Caco-2 (cell line): Measurements from ENCODE around the gene CITED4. TPM values are rescaled to one million over a fixed set of nuclear protein-coding genes. Genes with fewer than 3 reads are reported as not detected.

Experiments used
- BruUV-seq: library from RNA; stranded (reverse); fragments of 400-500 nt; replicated peaks from 2 replicates; lab custom pipeline; 2021; lab: Mats Ljungman, UMichigan
- CTCF ChIA-PET: fragments of 300-600 bp; sonication (Branson Sonifier 250); formaldehyde crosslinking; loops from one replicate; lab custom pipeline; 2022; ENCODE audit warnings: antibody characterized with exemption; lab: Charles Lee
- POLR2A ChIA-PET: fragments of 300-600 bp; sonication (Branson Sonifier 250); formaldehyde crosslinking; loops from one replicate; lab custom pipeline; 2022; ENCODE audit warnings: antibody characterized with exemption; lab: Charles Lee
- DNase-seq, 2 experiments: peaks; one replicate each; pipeline versions ENCODE4 v3.0.0 to v3.0.0-alpha.2; 2020 to 2022
- H3K27me3 ChIP-seq: replicated peaks from 2 replicates; pipeline ENCODE4 v1.6.0; 2011; ENCODE audit warnings: low read length; ENCODE audit not compliant: control insufficient read depth, insufficient read depth
- H3K36me3 ChIP-seq: 2 replicates; pipeline ENCODE4 v1.5.1; 2011; ENCODE audit warnings: low read length; ENCODE audit not compliant: control insufficient read depth, insufficient read depth
- H3K4me1 ChIP-seq: fragments of 250-450 bp; sonication (Bioruptor Pico); 2 replicates; pipeline ENCODE4 v1.5.1; 2020; ENCODE audit warnings: mild to moderate bottlenecking
- H3K4me3 ChIP-seq: 2 replicates; pipeline ENCODE4 v1.5.1; 2011; ENCODE audit warnings: low read depth, mild to moderate bottlenecking, control low read depth, low read length
- H3K9me3 ChIP-seq: fragments of 250-450 bp; sonication (Bioruptor Pico); 2 replicates; pipeline ENCODE4 v1.5.1; 2020; ENCODE audit warnings: mild to moderate bottlenecking, moderate library complexity
- H3K27ac Mint-ChIP-seq: one replicate; pipeline ENCODE4 v1.8.0; 2022; ENCODE audit warnings: mixed read lengths; ENCODE audit not compliant: unreplicated experiment
- H3K27me3 Mint-ChIP-seq: one replicate; pipeline ENCODE4 v1.8.0; 2022; ENCODE audit warnings: mixed read lengths; ENCODE audit not compliant: insufficient read depth, unreplicated experiment
- H3K36me3 Mint-ChIP-seq: one replicate; pipeline ENCODE4 v1.8.0; 2022; ENCODE audit warnings: mild to moderate bottlenecking, mixed read lengths; ENCODE audit not compliant: insufficient read depth, unreplicated experiment
- H3K4me1 Mint-ChIP-seq: one replicate; pipeline ENCODE4 v1.8.0; 2022; ENCODE audit warnings: low read depth, mixed read lengths; ENCODE audit not compliant: unreplicated experiment
- H3K4me3 Mint-ChIP-seq: one replicate; pipeline ENCODE4 v1.8.0; 2022; ENCODE audit warnings: mild to moderate bottlenecking, moderate library complexity, mixed read lengths; ENCODE audit not compliant: unreplicated experiment
- H3K9me3 Mint-ChIP-seq: one replicate; pipeline ENCODE4 v1.8.0; 2022; ENCODE audit warnings: mixed read lengths; ENCODE audit not compliant: unreplicated experiment
- CTCF ChIP-seq, 2 experiments: fragments of 200-600 bp in 1 of 2; IDR thresholded peaks; 1 replicate in 1 of 2; 2 replicates in 1 of 2; pipeline versions ENCODE4 v1.5.1 to v1.8.0; 2011 to 2022; ENCODE audit warnings: antibody characterized with exemption in 1 of 2, control low read depth in 1 of 2, inconsistent platforms in 1 of 2, low read depth in 1 of 2, low read length in 1 of 2, mild to moderate bottlenecking in 1 of 2, moderate library complexity in 1 of 2; ENCODE audit not compliant: insufficient read depth in 1 of 2, severe bottlenecking in 1 of 2, unreplicated experiment in 1 of 2
- intact Hi-C: fragments of 100-400 bp; cut with micrococcal nuclease; formaldehyde crosslinking; loops from one replicate; pipeline ENCODE4 v1.10.0; 2022; ENCODE audit not compliant: unreplicated experiment
- total RNA-seq: library from RNA; stranded (reverse); gene quantifications from 2 replicates; pipeline ENCODE4 v1.2.3, GENCODE V29; 2022

The CITED4 gene
- total RNA-seq, 1 experiment from 2014 or later, result 19.5 TPM

DNA sequence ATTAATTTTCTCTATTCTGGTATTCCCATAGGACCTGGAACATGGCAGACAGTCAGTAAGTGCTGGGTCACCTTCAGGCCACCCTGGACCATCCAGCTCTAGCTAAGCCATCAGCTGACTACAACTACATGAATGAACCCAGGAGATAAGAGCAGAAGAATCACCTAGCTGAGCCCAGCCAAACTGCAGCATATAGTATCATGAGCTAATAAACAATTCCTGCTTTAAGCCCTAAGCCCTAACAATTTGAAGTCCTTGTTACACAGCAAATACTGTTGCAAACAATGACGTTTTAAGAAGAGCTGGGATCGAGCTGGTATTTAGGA lies 14.2 kb upstream of the CITED4 start:
- Mint-ChIP-seq H3K9me3 (no peaks in the 10 kb centered on the region), H3K27ac (no peak overlapping the region), H3K4me3 (no peak overlapping the region), H3K4me1 (no peaks in the 10 kb centered on the region), H3K36me3 (no peaks in the 10 kb centered on the region), H3K27me3 (no peaks in the 10 kb centered on the region)
- Histone ChIP-seq H3K27me3 (no peaks in the 10 kb centered on the region), H3K4me1 (no peaks in the 10 kb centered on the region), H3K4me3 (no peak overlapping the region), H3K36me3 (no peaks in the 10 kb centered on the region), H3K9me3 (peaks cover 3% of the 10 kb centered on the region; the same call in 1 of the 2 replicates)
- ChIA-PET POLR2A (no interaction called here), CTCF (no interaction called here)
- intact Hi-C loops, result no loop called here
- no TSS peak for BruUV-seq
- no peak for TF ChIP-seq CTCF (IDR thresholded peaks at IDR 0.05; ENCODE audit: insufficient read depth in 1 of 2, low read depth in 1 of 2, low read length in 1 of 2, severe bottlenecking in 1 of 2, unreplicated experiment in 1 of 2)
- no peak for DNase-seq

DNA sequence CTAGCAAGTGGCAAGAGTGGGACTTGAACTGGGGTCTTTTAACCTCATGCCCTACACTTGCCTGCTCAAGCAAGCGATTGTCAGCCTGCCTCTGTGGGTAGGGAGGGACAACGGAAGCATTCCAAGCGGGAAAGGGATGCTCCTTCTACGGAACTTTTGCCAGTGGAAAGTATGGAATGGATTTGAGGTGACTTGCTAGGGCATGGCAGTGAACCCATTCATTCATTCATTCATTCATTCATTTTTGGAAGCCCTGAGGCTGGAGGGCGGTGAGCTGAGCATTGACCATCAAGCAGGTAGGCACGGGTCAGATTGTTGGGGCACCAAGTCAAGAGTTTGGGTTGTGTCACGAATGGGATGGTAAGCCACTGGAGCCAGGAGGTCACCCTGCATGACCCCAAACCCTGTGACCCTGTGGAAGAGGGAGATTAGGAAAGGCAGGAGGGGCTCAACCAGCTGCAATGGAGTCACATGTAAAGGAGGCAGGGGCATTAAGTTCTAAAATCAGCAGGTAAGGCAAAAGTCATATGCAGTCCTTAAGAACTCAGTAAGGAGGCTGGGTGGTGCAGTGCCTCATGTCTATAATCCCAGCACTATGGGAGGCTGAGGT lies 11.8 kb upstream of the CITED4 start:
- no peaks in the 10 kb centered on the region for H3K9me3 Mint-ChIP-seq
- H3K27me3 Mint-ChIP-seq, result no peaks in the 10 kb centered on the region
- no peaks in the 10 kb centered on the region for H3K36me3 Mint-ChIP-seq
- ChIA-PET CTCF (no interaction called here), POLR2A (no interaction called here)
- DNase-seq, result no peak
- no TSS peak for BruUV-seq
- H3K4me3 ChIP-seq, result no peak overlapping the region
- peaks cover 3% of the 10 kb centered on the region; the same call in 1 of the 2 replicates for H3K9me3 ChIP-seq
- intact Hi-C loops, result no loop called here
- H3K4me1 Mint-ChIP-seq, result no peaks in the 10 kb centered on the region
- no peaks in the 10 kb centered on the region for H3K36me3 ChIP-seq
- no peak overlapping the region for H3K4me3 Mint-ChIP-seq
- H3K27me3 ChIP-seq, result no peaks in the 10 kb centered on the region
- no peak for TF ChIP-seq CTCF (IDR thresholded peaks at IDR 0.05; ENCODE audit: insufficient read depth in 1 of 2, low read depth in 1 of 2, low read length in 1 of 2, severe bottlenecking in 1 of 2, unreplicated experiment in 1 of 2)
- no peak overlapping the region for H3K27ac Mint-ChIP-seq
- H3K4me1 ChIP-seq, result no peaks in the 10 kb centered on the region; the same call in 1 of the 2 replicates

- intact Hi-C loops, result no loop called here
These were observed 10.1 kb upstream of the CITED4 start for GRCh38 chr1:40872276-40872675.

More at GRCh38 chr1:40872276-40872675, 10.1 kb upstream of the CITED4 start:
- no peak for TF ChIP-seq CTCF (IDR thresholded peaks at IDR 0.05; ENCODE audit: insufficient read depth in 1 of 2, low read depth in 1 of 2, low read length in 1 of 2, severe bottlenecking in 1 of 2, unreplicated experiment in 1 of 2)
- H3K4me3 Mint-ChIP-seq, result no peak overlapping the region
- BruUV-seq, result no TSS peak
- no peak for DNase-seq
- Histone ChIP-seq H3K4me1 (peaks cover 11% of the 10 kb centered on the region), H3K27me3 (no peaks in the 10 kb centered on the region), H3K9me3 (peaks cover 3% of the 10 kb centered on the region; the same call in 1 of the 2 replicates), H3K36me3 (no peaks in the 10 kb centered on the region), H3K4me3 (no peak overlapping the region)
- CTCF ChIA-PET, result no interaction called here
- H3K36me3 Mint-ChIP-seq, result no peaks in the 10 kb centered on the region
- H3K9me3 Mint-ChIP-seq, result no peaks in the 10 kb centered on the region
- H3K27ac Mint-ChIP-seq, result no peak overlapping the region
- H3K4me1 Mint-ChIP-seq, result no peaks in the 10 kb centered on the region
- POLR2A ChIA-PET, result no interaction called here
- no peaks in the 10 kb centered on the region for H3K27me3 Mint-ChIP-seq
